ENCODE results near the gene CST7.

CST7 gene

DNA sequence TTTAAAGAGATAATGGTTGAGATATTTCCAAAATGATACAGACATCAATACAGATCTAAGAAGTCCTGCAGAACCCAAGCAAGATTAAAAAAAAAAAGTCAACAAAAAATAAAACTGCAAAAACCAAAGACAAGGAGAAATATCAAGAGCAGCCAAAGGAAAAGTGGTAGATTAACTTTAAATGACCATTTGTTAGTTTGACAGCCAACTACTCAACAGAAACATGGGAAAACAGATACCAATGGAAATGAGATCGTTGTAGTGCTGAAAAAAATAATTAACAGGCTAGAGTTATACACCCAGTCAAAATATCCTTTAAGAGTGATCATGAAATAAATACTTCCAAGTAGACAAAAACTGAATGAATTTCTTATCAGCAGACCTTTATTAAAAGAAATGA lies 53.9 kb downstream of the CST7 start:
- no peak for DNase-seq (ENCODE audit: low read depth, low spot score)

DNA sequence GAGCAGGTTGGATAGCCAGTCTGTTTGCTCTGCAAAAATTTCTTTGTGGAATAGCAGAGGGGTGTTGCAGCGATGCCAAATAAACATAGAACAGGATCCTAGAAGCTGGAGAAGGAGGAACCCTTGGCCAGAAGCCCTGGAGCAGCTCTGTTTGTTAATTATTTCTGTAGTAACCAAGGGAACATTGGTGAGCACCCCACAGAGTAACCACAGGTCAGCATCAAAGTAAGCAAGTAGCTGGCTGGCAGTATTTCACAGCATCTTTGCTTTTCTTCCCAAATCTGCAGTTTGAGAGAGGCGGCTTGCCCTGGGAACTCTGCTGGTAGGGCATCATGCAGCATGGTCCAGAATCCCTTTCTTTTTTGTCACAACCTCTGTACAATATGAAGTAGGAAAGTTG lies 56.2 kb downstream of the CST7 start:
- DNase-seq (ENCODE audit: low read depth, low spot score), result no peak

DNA sequence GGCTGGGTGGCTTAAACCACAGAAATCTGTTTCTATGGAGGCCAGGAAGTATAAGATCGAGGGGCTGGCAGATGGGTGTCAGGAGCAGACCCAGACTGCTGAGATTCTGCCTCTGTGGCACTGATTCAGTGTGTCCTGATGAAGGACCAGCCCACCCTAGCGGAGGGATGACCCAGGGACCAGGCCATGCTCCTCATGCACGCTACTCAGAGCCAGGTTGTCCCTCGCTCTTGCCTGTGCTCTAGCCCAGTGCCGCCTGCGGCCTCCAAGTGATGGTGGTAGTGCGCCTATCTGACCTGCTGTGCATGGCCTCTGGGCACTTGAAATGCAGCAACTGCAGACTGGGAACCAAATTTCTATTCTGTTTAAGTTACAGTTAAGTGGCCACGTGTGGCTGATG lies 56.6 kb downstream of the CST7 start:
- no peak for DNase-seq (ENCODE audit: low read depth, low spot score)

DNA sequence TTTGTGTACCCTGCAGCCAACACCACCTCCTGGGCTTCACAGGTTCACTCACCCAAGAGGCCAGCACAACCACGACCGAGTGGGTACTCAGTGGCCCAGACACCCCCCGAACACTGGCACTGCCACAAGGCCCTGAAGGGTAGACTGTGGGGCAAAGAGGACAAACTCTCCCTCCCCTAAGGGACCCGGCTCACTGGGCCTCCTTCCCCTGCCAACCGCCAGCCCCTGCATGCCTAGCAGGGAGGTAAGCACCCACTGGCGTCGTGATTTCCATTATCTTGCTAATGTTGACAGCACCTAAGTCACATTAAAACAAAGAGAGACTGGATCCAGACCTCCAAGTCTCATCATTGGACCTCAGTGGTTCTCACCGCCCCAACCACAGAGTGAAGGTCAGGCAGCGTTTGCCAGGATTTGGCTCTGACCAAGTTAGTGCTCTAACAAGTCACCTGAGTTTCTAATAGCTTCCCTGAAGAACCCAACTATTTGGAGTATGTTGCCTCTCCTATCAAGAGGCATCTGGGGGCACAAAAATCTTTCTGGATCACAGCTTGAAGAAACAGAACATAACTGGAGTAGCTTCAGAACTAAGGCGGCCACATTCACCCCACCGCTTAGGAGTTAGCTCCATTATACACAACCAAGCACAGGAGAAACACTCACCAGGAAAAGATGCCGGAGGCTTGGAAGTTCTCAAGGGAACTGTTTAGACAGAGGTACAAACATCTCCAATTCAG lies 57.5 kb downstream of the CST7 start:
- no peak for DNase-seq (ENCODE audit: low read depth, low spot score)

DNA sequence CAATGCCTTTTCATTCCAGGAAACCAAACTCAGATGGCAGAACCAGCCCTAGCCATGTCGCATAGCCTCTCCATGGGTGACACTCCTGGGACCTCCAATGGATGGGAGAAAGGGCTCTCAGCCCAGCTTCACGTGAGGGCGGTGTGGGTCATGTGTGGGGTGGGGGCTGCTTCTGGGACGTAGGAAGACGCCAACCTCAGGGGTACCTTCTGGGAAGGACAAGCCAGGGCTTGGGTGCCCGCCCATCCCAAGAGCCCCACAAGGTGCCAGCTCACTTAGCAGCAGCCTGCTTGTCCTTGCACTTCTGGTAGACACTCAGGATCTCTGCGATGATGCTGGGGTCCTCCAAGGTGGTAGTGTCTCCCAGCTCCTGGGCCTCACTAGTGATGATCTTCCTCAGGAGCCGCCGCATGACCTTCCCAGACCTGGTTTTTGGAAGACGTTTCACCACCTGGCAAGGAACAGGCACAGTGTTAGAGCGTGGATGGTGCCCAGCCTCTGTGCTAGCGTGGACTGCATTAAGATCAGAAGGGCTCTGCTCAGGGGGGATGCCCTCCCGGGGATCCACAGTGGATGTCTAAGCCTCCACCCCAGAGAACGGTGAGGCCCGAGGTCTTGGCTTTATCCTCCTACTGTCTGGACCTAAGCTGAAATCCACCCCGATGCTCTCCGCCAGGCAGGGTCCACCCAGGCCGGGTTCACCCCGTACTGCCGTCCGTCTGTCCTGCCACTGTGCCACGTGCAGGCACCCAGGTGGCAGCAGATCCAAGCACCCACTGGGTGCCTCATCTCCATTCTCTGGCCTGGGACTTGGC lies 58.6 kb downstream of the CST7 start:
- no peak for DNase-seq (ENCODE audit: low read depth, low spot score)

DNA sequence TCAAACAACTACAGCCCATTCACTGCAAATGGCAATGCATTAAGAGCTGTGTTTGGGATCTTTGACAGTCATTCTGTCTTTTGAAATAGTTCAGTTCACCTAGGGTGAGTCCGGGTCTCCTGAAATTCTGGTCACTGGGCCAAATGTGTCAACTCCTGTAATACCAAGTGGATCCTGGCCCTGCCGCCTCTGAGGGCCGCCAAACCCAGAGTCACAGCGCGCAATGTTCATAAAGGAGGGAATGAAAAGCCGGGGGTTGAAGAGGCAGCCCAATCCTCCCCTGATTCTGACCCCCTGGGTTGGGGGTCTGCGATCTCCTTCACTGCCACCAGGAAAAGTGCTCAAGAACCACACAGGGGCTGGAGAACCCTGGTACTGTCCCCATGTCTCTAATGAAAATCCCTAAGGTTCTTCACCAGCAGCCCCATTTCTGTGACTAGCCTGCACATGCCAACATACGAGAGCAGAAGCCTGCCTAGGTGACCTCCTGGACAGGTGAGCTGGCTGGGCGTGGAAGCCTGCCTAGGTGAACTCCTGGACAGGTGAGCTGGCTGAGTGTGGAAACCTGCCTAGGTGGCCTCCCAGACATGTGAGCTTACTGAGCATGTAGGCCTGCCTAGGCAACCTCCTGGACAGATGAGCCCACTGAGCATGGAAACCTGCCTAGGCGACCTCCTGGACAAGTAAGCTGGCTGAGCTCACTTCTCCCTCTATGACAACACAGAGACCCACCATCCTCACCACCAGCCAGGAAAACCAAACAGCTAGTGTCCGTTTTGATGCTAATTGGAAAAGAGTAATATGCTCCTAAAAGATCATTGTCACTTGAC lies 59.5 kb downstream of the CST7 start:
- DNase-seq (ENCODE audit: low read depth, low spot score), result no peak

Data from iPS DF 19.7 (cell line).